Fibroblast of peridontal ligament (primary cell): ENCODE results near the gene CELSR1.
A peak's percentile ranks its signal among the peaks of the same experiment; 100 is the strongest.

Source experiments
- DNase-seq: peaks from one replicate; pipeline ENCODE4 v3.0.0-alpha.2; 2010; ENCODE audit errors: extremely low read depth

Gene CELSR1

GRCh38 chr22:46557736-46558480 lies 20.5 kb upstream of the CELSR1 start:
- no peak for DNase-seq

GRCh38 chr22:46556775-46557174 lies 19.4 kb upstream of the CELSR1 start:
- DNase-seq, result no peak

DNA sequence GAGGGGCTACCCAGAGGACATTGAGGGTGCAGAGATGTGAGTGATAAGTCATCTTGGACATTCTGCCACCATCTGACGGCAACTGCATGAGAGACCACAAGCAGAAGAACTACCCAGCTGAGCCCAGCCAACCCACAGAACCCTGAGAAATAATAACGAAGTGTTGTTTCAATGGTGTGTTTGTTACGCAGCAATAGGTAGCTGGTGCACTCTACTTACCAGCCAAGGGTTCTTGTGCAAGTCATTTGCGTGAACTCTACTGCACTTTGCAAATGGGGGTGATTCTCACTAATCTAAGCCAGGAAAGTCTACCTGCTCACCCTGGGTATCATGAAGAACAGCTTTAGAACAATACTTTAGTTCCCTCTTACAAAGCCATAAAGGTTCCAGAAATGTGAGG lies 15.8 kb upstream of the CELSR1 start:
- no peak for DNase-seq

- no peak for DNase-seq
Measured at GRCh38 chr22:46551996-46552395, 14.6 kb upstream of the CELSR1 start.

DNA sequence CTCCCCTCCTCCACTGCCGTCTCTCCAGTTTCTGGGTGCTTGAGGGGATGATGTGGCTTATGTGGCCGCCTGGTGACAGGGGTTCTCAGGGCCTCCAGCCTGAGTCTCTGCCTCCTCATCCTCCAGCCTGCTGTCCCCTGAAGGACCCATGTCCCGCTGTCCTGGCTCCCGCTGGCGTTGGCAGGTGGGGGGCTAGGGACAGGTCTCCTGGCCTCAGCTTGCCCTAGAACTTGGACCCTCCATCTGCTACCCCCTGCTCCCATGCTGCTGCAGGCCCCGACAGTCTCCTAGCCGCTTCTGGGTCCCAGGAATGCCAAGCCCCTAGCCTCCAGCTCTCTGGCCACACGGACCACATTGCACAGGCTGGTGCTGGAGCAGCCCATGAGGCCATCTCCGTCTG lies 13.9 kb upstream of the CELSR1 start:
- no peak for DNase-seq

DNA sequence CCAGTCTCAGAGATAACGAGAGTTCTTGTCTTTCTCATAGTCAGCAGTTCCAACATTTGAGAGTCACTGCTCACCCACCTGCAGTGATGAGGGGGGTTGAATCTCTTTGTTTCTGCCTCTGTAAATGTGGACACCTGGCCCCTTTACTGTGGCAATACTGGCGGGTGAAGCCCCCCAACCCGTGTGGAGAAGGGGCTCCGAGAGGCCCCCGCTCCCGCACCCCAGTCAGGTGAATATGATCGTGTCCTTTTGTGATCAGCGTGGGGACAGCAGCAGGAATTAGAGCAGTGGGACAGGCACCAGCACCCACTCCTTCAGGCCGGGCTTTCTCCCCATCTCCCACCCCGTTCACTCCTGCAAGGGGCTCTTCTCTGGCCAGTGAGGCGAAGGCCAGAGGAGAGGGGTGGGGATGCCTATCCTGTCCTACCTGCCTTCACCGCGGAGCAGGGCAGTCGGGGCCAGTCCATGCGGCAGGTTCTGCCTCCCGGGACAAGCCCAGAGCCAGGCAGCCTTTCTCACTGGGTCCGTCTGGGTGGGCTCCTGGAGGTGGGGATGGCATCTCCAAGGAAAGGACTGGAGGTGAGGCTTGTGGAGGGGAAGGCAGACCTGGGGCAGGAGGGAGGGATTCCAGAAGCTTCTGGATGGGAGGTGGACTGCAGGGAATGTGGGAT lies 12.7 kb upstream of the CELSR1 start:
- DNase-seq, result no peak

DNA sequence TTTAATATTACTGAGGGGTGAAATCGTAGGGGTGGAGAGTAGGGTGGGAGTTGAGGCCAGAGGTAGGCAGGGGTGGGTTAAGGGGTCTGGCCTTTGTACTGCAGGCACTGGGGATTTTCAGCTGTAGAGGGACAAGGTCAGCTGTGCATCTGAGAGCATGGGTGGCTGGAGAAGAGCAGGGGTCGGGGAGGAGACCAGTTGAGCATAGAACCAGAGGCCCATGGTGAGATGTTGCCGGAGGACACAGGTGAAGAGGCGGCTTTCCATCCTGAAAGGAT lies 12.1 kb upstream of the CELSR1 start:
- DNase-seq, result no peak

GRCh38 chr22:46547883-46548244 lies 10.4 kb upstream of the CELSR1 start:
- DNase-seq, result peak; percentile 49

DNA sequence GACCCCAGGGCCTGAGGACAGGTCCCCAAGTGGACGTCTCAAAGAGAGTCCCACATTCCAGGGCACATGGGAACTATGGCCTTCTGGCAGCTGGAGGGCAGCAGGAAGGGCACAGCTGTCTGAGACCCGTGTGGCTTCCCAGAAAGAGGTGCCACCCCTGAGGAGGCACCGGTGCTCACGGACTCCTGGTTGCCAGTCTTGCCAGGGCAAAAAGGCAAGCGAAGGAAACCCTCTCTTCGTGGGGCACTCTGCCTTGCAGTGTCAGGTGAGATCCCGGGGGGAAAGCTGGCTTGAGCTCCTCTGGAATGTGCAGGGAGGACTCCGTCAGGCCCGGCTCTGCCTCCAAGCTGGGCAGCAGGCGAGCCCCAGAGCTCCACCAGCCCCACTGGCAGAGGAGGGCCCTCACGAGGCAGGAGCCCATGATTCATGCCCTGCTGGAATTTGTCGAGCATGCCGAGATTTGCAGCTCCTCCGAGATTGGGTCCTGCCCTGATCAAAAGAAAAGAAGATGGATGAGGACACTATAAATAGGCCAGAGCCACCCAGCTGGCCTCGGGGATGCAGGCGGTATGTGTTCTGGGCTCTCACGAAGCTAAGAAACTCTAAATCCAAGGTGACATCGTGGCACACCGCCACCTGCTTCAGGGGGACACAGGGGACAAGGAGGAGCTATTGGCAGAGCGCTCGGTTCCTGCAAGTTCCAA lies 9.9 kb upstream of the CELSR1 start:
- peak; percentile 22 for DNase-seq

GRCh38 chr22:46546466-46547178 lies 9.2 kb upstream of the CELSR1 start:
- peak; percentile 5 for DNase-seq

GRCh38 chr22:46545086-46545792 lies 7.8 kb upstream of the CELSR1 start:
- peak; percentile 19 for DNase-seq

- peak; percentile 49 for DNase-seq
Measured at GRCh38 chr22:46542011-46542985, 4.9 kb upstream of the CELSR1 start.

DNA sequence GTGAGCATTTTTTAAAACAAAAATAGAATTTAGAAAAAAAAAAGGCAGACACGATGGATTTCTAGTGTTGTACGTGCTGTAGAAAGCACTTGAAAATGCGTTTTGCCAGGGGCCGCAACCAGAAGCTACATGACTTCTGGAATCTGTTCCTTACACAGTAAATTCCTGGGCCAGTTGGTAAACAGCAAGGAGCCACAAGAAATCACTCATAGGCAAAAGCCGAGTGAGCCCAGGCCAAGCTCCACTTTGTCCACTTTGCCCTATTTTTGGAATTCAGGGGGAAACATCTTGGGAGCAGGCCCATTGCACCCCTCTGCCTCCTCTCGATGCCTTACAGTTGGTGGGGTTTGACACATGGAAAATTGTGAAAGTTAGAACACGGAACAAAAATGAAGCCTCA lies 4.1 kb upstream of the CELSR1 start:
- no peak for DNase-seq

- DNase-seq, result no peak
Measured at GRCh38 chr22:46540874-46541273, 3.5 kb upstream of the CELSR1 start.

- DNase-seq, result no peak
Measured at GRCh38 chr22:46539169-46539568, 1.7 kb upstream of the CELSR1 start.

DNA sequence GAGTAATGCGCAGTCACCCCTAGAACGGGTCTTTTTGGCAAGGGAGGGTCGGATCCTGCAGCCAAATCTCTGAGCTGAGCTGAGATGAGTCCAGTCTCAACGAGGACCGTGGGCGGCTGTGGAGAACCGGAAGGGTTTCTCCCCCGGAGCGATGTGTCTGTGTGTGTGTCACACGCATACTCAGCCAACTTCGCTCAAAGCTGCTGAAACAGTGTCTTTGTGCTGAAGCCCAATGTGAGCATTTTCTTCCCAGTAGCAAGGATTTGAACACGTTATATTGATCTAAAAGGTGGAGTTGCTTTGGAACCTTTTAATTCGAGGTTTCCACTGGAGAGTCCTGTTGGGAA lies 1.4 kb upstream of the CELSR1 start:
- peak; percentile 11 for DNase-seq

GRCh38 chr22:46537946-46538813 lies 760 bp upstream of the CELSR1 start:
- DNase-seq, result peak; percentile 15

DNA sequence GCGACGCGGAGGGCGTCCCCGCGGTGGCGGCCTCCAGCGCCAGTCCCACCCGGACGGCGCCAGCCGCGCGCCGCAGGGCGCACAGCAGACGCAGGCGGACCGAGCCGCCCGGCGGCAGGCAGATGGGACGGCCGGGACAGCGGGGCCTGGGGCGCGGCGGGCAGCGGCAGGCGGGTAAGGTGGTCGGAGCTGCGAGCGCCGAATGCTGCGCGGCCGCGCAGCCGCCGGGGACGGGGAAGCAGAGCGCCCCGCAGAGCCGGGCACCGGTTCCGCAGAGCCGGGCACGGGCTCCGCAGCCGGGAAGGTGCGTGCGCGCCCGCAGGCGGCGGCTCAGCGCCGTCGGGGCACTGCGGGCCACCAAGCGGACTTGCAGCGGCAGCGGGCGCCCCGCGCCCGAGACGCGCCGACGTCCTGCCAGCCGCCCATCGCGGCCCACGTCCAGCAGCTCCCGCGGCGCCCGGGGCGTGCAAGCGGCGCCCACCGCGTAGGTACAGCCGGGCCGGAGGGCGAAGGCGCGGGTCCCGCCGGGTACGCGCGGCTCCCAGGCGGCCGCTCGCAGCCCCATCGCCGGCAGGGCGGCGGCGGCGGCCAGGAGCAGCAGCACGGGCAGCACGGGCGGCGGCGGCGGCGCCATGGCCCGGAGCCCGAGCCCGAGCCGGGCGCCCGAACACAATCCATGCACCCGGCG lies 739 bp downstream of the CELSR1 start:
- no peak for DNase-seq

DNA sequence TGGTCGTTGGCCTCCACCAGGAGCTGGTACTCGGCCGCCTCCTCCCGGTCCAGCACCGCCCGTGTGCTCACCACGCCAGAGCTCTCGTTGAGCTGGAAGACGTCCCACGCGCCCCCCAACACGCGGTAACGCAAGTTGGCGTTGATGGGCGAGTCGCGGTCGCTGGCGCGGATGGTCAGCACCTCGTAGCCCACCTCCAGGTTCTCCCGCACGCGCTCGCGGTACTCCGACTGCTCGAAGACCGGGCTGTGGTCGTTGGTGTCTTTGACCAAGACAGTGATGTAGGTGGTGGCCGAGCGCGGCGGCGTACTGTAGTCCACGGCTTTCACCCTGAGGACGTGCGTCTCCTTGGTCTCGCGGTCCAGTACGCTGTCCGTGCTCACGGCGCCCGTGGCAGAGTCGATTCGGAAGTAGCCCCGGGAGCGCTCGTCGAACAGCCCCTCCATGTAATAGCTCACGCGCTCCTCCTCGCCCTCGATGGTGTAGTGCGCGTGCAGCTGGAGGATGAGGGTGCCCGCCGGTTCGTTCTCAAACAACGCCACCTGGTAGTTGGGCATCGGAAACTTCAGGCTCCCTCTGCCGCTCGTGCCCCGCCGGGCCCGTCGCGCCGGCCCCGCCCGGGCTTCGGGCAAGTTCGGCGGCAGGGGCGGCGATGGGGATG lies 1.4 kb downstream of the CELSR1 start:
- DNase-seq, result no peak
